MM.1S (cell line): ENCODE results near the gene CALD1.

Source experiments
- DNase-seq: peaks from one replicate; pipeline ENCODE4 v3.0.0-alpha.2; 2015
- H2AFZ ChIP-seq: fragments of 300-600 bp; sonication (generic); 2 replicates; pipeline ENCODE4 v1.6.0; 2016; ENCODE audit warnings: antibody characterized with exemption, low read length
- H3F3A ChIP-seq: fragments of 300-600 bp; sonication (generic); 2 replicates; pipeline ENCODE4 v1.6.1; 2016; ENCODE audit warnings: mild to moderate bottlenecking, antibody characterized with exemption, low read length, moderate library complexity, mixed read lengths; ENCODE audit not compliant: insufficient read depth
- H3K27ac ChIP-seq: fragments of 300-600 bp; sonication (generic); 2 replicates; pipeline ENCODE4 v1.5.1; 2016; ENCODE audit warnings: mild to moderate bottlenecking, low read length
- H3K27me3 ChIP-seq: fragments of 300-600 bp; sonication (generic); replicated peaks from 2 replicates; pipeline ENCODE4 v1.6.0; 2016; ENCODE audit warnings: low read length; ENCODE audit not compliant: insufficient read depth
- H3K36me3 ChIP-seq: fragments of 300-600 bp; sonication (generic); replicated peaks from 2 replicates; pipeline ENCODE4 v1.6.1; 2016; ENCODE audit warnings: mild to moderate bottlenecking, low read length, mixed read lengths; ENCODE audit not compliant: insufficient read depth
- H3K4me1 ChIP-seq: fragments of 300-600 bp; sonication (generic); 2 replicates; pipeline ENCODE4 v1.6.1; 2016; ENCODE audit warnings: low read length, mixed read lengths
- H3K4me2 ChIP-seq: fragments of 300-600 bp; sonication (generic); 2 replicates; pipeline ENCODE4 v1.6.0; 2016; ENCODE audit warnings: low read depth, low read length
- H3K4me3 ChIP-seq: fragments of 300-600 bp; sonication (generic); 2 replicates; pipeline ENCODE4 v1.5.1; 2016; ENCODE audit warnings: low read length, mixed read lengths
- H3K79me2 ChIP-seq: fragments of 300-600 bp; sonication (generic); 2 replicates; pipeline ENCODE4 v1.6.1; 2016; ENCODE audit warnings: mixed run types, low read length, mixed read lengths
- H3K9ac ChIP-seq: fragments of 300-600 bp; sonication (generic); 2 replicates; pipeline ENCODE4 v1.6.1; 2016; ENCODE audit warnings: low read length, mixed read lengths
- H3K9me2 ChIP-seq: fragments of 300-600 bp; sonication (generic); replicated peaks from 2 replicates; pipeline ENCODE4 v1.6.1; 2016; ENCODE audit warnings: mild to moderate bottlenecking, low read length, mixed read lengths; ENCODE audit not compliant: insufficient read depth
- H3K9me3 ChIP-seq: fragments of 300-600 bp; sonication (generic); replicated peaks from 2 replicates; pipeline ENCODE4 v1.6.1; 2016; ENCODE audit warnings: mild to moderate bottlenecking, low read length, mixed read lengths; ENCODE audit not compliant: insufficient read depth
- H4K20me1 ChIP-seq: fragments of 300-600 bp; sonication (generic); 2 replicates; pipeline ENCODE4 v1.6.1; 2016; ENCODE audit warnings: mild to moderate bottlenecking, low read length, moderate library complexity, mixed read lengths; ENCODE audit not compliant: insufficient read depth
- CTCF ChIP-seq: fragments of 300-600 bp; sonication (generic); IDR thresholded peaks from 2 replicates; pipeline ENCODE4 v1.5.1; 2016; ENCODE audit warnings: antibody characterized with exemption, low read length, mixed read lengths
- EZH2 ChIP-seq: fragments of 300-600 bp; sonication (generic); optimal IDR thresholded peaks from 2 replicates; pipeline ENCODE3; 2017; ENCODE audit warnings: low read depth, mild to moderate bottlenecking, antibody characterized with exemption, low read length, mixed read lengths
- EZH2phosphoT487 ChIP-seq: fragments of 300-600 bp; sonication (generic); IDR thresholded peaks from 2 replicates; pipeline ENCODE4 v1.6.1; 2018; ENCODE audit warnings: antibody characterized with exemption, low read length

CALD1 gene

GRCh38 chr7:134887523-134887922 lies 108.1 kb downstream of the CALD1 start:
- Histone ChIP-seq H3F3A (no peaks in the 10 kb centered on the region), H3K27me3 (peaks cover 6% of the 10 kb centered on the region), H3K27ac (no peak overlapping the region), H3K4me1 (peaks cover 5% of the 10 kb centered on the region; the same call in 1 of the 2 replicates), H4K20me1 (no peaks in the 10 kb centered on the region), H3K9ac (no peak overlapping the region), H3K9me2 (no peaks in the 10 kb centered on the region), H3K36me3 (no peaks in the 10 kb centered on the region), H3K4me3 (no peak overlapping the region), H3K79me2 (no peaks in the 10 kb centered on the region), H2AFZ (no peak overlapping the region), H3K4me2 (no peak overlapping the region), H3K9me3 (no peaks in the 10 kb centered on the region)
- DNase-seq = no peak
- no peak for TF ChIP-seq CTCF

- no peak for DNase-seq
- Histone ChIP-seq H3K9me3 (no peaks in the 10 kb centered on the region), H3K27me3 (peaks cover 13% of the 10 kb centered on the region), H3K36me3 (no peaks in the 10 kb centered on the region), H3K79me2 (no peaks in the 10 kb centered on the region), H3K4me3 (no peak overlapping the region), H3K4me1 (peaks cover 5% of the 10 kb centered on the region; the same call in 1 of the 2 replicates), H3K4me2 (no peak overlapping the region), H3K27ac (no peak overlapping the region), H3K9ac (no peak overlapping the region), H3F3A (no peaks in the 10 kb centered on the region), H3K9me2 (no peaks in the 10 kb centered on the region), H2AFZ (no peak overlapping the region), H4K20me1 (no peaks in the 10 kb centered on the region)
- TF ChIP-seq CTCF = no peak
- TF ChIP-seq EZH2 = no peak
- no peak for TF ChIP-seq EZH2phosphoT487
Measured at GRCh38 chr7:134888141-134888740, 108.8 kb downstream of the CALD1 start.

- no peak for DNase-seq
- no peak overlapping the region; the same call in 1 of the 2 replicates for H3K4me2 ChIP-seq
Measured at GRCh38 chr7:134890246-134891240, 111.1 kb downstream of the CALD1 start.

More at GRCh38 chr7:134890246-134891240, 111.1 kb downstream of the CALD1 start:
- Histone ChIP-seq H3K36me3 (no peaks in the 10 kb centered on the region), H3K9ac (no peak overlapping the region), H3K27me3 (peaks cover 29% of the 10 kb centered on the region), H3K4me1 (peaks cover 5% of the 10 kb centered on the region; the same call in 1 of the 2 replicates), H3K9me3 (no peaks in the 10 kb centered on the region), H3K4me3 (no peak overlapping the region), H3K27ac (no peak overlapping the region), H4K20me1 (no peaks in the 10 kb centered on the region), H3K79me2 (no peaks in the 10 kb centered on the region), H3K9me2 (no peaks in the 10 kb centered on the region), H3F3A (no peaks in the 10 kb centered on the region), H2AFZ (no peak overlapping the region)
- TF ChIP-seq EZH2phosphoT487 (no peak), EZH2 (no peak), CTCF (no peak)
